ENCODE measurements around the gene TNN.
"Not testable (repeated sequence)": the region's sequence is repeated elsewhere in the genome, so short reads cannot be mapped to it uniquely, and the experiment has no call there.

Gene TNN

DNA sequence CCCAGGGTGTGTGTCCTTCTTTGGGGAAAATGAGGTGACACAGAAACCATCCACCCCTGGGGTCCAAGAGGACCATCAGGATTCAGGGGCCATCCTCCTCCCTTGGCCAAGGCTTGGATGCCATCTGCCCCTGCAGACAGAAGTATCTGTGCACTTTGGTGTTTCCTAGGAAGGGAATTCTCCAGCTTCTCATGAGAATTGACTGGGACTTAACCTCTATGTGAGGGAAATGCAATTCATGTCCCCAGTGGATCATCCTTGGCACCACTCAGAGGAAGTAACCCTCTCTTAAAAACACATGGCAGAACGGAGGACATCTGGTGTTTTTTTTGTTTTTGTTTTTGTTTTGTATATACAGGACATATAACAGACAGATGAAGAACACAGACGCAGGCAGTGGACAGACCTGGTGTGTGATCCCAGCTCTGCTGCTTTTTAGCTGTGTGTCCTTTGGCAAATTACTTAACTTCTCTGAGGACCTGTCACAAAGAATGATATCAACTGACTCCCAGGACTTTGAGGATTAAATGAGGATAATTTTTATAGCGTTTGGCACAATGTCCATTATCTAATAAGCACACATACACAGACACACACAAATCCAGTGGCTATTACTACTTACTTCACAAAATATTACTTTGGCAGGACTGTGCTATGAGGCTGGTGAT is 3.8 kb downstream of the TNN start:
- in situ Hi-C loops (cut with MboI; ENCODE audit: low sequenced_read_pairs), result no loop called here

DNA sequence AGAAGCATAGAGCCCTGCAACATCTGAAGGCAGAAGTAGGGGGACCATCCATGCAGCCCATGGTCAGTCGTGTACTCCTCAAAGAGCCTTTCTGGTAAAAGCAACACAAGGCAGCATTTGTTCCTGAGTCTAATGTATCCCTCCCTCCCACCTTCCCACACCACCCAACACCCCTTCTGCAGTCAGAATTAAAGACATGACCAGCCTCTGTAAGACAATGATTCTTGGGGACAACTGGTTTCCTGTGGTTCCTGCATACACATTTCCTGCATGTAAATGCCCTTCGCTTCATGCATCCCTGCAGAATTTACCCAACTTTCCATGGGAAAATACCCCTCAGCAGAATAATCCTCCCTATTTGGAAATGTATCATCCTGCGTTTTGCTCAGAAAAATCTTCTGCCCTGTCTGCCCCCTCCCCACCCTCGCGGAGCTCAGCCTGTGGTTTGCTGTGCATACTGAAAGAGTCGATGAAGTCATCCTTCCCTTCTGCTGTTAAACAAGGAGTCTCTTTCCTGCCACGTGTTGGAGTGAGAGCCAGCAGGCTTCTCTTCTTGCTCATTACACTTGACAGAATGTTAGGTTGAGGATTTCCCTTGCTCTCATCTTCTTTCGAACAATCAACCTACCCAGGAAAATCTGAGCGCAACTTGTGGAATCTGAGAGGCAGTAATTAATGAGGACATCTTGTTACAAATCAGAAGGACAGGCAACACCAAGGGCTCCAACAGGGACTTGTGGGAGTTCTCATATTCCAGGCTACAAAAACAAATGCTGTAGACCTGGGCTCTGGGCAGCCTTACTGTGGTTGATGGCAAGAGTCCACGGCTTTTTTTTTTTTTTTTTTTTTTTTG is 4.7 kb downstream of the TNN start:
- in situ Hi-C loops (cut with MboI; ENCODE audit: low sequenced_read_pairs), result no loop called here

GRCh38 chr1:175073061-175073460 is 5.4 kb downstream of the TNN start:
- in situ Hi-C loops (cut with MboI; ENCODE audit: low sequenced_read_pairs), result no loop called here

GRCh38 chr1:175073633-175074032 is 6.0 kb downstream of the TNN start:
- in situ Hi-C loops (cut with MboI; ENCODE audit: low sequenced_read_pairs), result no loop called here

DNA sequence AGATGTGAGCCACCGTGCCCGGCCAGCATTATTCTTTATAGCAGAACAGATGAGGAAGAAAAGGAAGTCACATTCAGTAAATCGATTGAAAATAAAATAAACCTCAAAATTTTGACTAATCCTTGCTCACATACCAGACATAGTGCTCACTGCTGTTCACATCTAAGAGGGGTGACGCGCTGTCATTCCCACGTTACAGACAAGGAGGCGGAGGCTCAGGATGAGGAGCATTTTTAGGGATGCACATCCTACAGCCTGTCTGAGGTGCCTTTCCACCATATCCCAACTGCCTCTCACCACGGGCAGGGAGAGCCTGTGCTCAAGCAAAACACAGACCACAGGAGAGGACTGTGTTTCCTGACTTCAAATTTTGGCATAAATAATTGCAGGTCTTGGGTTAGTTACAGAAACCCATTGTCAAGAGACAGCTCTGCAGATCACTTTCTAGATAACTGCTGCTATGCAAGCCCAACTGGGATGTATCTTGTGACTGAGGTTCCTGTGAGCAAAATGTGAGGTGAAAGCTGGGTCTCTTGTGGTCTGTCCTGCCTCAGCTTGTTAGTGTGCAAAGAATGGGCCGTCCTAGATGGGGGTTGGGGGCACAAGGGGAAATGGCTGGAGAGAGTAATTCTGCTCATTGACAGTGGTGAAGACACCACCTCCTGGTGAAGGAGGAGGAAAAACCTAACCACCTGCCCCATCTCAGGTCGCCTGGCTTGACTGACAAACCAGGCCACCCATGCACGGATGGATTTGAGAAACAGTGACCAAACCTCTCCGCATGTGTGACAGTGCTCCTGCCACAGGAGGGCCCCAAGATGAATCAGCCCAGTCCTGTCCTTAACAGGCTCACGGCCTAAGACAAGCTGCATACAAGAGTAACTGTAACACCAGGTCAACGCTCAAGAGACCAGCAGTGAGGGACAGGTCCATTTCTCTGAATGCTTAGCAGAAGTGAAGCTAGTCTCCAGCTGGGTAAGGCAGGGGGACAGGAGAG is 8.2 kb downstream of the TNN start:
- in situ Hi-C loops (cut with MboI; ENCODE audit: low sequenced_read_pairs), result no loop called here

- in situ Hi-C loops (cut with MboI; ENCODE audit: low sequenced_read_pairs), result no loop called here
These were observed 9.9 kb downstream of the TNN start for GRCh38 chr1:175077356-175078030.

DNA sequence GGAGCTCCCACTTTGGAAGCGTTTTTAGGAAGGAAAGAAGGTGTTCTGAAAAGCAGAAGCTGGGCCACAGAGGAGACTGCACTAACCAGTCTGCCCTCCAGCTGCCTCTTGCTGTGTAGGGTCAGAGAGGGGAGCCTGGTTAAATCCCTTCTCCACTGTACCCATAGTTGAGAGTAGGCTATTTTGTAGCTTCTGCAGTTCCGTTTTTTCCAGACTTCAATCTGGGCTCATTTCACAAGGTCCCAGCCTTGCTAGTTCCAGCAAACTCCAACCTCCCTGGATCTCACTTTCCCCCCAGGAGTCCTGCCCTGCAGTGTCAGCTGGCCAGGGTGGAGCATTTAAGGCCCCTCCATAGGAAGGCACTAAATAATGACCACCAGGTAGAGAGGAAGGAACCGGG is 11.0 kb downstream of the TNN start:
- in situ Hi-C loops (cut with MboI; ENCODE audit: low sequenced_read_pairs), result no loop called here

DNA sequence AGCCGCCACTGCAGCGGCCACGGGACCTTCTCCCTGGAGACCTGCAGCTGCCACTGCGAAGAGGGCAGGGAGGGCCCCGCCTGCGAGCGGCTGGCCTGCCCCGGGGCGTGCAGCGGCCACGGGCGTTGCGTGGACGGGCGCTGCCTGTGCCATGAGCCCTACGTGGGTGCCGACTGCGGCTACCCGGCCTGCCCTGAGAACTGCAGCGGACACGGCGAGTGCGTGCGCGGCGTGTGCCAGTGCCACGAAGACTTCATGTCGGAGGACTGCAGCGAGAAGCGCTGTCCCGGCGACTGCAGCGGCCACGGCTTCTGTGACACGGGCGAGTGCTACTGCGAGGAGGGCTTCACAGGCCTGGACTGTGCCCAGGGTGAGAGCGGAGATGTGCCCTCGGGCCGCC is 11.7 kb downstream of the TNN start:
- in situ Hi-C loops (cut with MboI; ENCODE audit: low sequenced_read_pairs), result no loop called here

DNA sequence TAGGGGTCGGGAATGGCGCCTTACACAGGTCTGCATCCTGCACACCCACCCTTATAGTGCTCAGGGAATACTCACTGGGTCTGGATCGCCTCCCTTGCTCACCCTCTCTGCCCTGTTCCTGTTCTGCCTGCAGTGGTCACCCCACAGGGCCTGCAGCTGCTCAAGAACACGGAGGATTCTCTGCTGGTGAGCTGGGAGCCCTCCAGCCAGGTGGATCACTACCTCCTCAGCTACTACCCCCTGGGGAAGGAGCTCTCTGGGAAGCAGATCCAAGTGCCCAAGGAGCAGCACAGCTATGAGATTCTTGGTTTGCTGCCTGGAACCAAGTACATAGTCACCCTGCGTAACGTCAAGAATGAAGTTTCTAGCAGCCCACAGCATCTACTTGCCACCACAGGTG is 12.4 kb downstream of the TNN start:
- in situ Hi-C loops (cut with MboI; ENCODE audit: low sequenced_read_pairs), result no loop called here

DNA sequence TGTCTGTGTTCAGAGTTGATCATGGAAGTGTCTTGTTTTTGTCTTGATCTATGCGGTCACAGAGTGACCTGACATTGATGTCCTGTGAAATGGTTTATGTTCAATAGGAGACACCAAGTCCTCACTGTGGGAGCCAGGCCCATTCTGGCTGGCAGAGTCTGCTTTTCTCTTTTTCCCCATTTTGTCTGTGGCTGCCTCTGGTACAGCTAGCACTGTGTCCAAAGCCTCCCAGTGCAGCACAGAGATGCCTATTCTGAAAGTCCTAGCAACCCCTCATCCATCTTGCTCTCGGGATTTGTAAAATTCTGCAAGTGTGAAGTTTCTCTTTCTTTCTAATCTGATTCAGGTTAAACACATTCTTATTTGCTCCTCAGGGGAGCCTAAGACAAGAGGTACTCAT is 14.3 kb downstream of the TNN start:
- in situ Hi-C loops (cut with MboI; ENCODE audit: low sequenced_read_pairs), result no loop called here

- in situ Hi-C loops (cut with MboI; ENCODE audit: low sequenced_read_pairs), result no loop called here
These were observed 20.9 kb downstream of the TNN start for GRCh38 chr1:175088525-175088951.

DNA sequence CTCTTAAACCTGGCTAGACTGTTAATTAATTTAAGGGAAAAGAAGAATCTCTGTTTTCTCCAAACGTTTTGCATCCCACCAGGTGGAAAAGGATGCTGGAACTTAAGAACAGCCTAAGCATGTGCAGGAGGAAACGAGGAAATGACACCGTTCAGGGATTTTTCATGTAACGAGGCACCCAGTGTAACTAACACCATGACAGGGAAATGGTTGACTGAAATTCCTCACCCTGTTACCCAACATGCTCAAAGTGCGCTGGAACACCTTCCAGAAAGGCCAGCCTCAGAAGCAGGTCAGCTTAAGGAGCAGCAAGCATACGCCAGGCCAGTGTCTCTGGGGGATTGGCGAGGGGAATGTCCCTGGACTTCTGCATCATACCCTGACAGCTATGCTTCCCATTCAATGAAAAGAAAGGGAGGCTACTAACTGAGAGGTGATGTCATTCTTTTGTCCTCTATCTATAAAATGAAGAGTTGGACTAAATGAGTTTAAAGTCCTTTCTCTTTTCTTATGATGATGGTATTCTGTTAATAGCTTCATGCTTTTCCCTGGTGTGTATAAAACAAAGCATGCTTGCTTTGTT is 21.6 kb downstream of the TNN start:
- in situ Hi-C loops (cut with MboI; ENCODE audit: low sequenced_read_pairs), result no loop called here

DNA sequence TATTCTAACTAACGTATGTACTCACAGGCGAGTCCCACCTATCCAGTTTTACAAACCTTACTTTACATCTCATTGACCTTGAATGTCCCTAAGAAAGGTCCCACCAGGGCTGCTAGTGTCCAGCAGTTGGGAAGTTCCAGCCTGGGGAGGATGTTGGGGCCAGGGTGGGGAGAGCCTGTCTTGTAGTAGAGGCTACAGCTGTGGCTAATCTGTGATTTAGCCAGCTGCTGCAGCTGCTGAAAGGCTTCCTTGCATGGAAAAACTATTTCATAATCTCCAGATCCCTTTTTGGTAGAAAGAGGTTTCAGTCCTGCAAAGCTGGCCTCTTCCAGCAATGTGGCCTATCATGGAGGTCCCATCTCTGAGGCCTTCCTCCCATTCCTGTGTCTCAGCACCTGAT is 23.1 kb downstream of the TNN start:
- in situ Hi-C loops (cut with MboI; ENCODE audit: low sequenced_read_pairs), result no loop called here

DNA sequence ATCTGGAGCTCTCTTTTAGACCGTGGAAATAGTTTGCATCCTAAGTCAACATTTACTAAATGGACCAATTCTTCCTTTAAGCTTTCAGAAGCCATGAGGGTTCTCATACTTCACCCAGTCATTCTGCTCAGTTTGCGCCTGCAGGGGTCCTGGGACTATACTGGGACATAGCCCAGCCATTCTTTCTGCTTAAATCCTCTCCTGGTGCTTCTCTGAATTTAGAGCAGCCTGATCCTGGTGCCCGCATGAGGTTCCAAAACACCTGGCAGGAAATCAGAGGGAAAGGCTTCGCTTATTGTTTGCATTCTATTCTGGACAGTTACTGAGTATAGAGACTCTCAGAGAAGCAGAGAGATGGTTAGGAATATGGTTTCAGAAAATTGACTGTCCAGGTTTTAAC is 27.0 kb downstream of the TNN start:
- in situ Hi-C loops (cut with MboI; ENCODE audit: low sequenced_read_pairs), result no loop called here

DNA sequence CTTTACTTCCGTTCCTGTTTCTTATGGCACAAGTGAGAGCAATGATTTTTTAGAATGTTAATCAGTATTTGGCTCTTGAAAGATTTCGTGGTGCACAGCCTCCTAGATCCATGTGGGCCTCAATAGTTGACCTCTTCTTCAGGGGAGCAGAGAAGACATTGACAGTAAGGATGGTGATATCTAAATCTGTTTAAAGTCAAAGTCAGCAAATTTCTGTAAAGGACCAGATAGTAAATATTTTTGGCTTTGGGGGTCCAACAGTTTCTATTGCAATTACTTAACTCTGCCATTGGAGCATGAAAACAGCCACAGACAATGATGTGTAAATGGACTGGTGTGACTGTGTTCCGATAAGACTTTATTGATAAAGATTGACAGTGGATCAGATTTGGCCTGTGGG is 27.4 kb downstream of the TNN start:
- in situ Hi-C loops (cut with MboI; ENCODE audit: low sequenced_read_pairs), result no loop called here

GRCh38 chr1:175095978-175096607 is 28.5 kb downstream of the TNN start:
- in situ Hi-C loops (cut with MboI; ENCODE audit: low sequenced_read_pairs), result no loop called here

- in situ Hi-C loops (cut with MboI; ENCODE audit: low sequenced_read_pairs), result no loop called here
These were observed 29.7 kb downstream of the TNN start for GRCh38 chr1:175097361-175097760.

GRCh38 chr1:175099916-175100315 is 32.3 kb downstream of the TNN start:
- in situ Hi-C loops (cut with MboI; ENCODE audit: low sequenced_read_pairs), result no loop called here

DNA sequence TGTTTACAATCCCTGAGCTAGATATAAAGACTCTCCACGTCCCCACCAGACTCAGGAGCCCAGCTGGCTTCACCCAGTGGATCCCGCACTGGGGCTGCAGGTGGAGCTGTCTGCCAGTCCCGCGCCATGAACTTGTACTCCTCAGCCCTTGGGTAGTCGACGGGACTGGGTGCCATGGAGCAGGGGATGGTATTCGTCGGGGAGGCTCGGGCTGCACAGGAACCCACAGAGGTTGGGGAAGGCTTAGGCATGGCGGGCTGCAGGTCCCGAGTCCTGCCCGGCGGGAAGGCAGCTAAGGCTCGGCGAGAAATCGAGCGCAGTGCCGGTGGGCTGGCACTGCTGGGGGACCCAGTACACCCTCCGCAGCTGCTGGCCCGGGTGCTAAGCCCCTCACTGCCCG is 34.5 kb downstream of the TNN start:
- in situ Hi-C loops (cut with MboI; ENCODE audit: low sequenced_read_pairs), result not testable (repeated sequence)

DNA sequence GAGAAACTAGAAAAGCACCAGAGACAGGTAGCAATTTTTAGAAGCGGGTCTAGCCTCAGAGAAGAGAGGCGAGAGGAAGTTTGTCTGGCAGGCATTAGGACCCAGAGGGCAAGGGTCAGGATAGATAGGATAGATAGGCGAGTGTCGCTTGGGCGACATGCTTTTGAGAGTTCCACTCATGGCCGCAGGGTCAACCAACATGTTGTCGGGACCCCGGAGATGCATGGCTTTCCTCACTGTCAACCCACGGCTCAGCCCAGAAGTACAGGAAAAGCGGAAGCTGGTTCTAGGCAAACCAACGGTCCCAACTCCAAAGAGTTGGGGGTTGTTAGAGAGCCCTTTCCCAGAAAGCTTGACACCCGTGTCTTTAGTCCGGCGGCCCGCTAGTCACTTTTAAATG is 38.9 kb downstream of the TNN start:
- in situ Hi-C loops (cut with MboI; ENCODE audit: low sequenced_read_pairs), result not testable (repeated sequence)
